AG04450 (cell line): ENCODE measurements around the gene PAN2. TPM values are rescaled to one million over a fixed set of nuclear protein-coding genes. Genes with fewer than 3 reads are reported as not detected.

Source experiments
- CTCF ChIA-PET: fragments of 300-600, 350-600 bp; formaldehyde crosslinking; extraction: SDS; loops from one replicate; lab custom pipeline; 2022; ENCODE audit warnings: antibody characterized with exemption, inconsistent platforms; lab: Charles Lee
- POLR2A ChIA-PET: fragments of 350-600 bp; formaldehyde crosslinking; extraction: SDS; loops from one replicate; lab custom pipeline; 2021; ENCODE audit warnings: antibody characterized with exemption, inconsistent platforms; lab: Yijun Ruan, JAX
- DNase-seq: peaks from one replicate; pipeline ENCODE4 v3.0.0-alpha.2; 2011; ENCODE audit warnings: low read depth, low spot score
- H3K27ac ChIP-seq: one replicate; pipeline ENCODE4 v1.5.1; 2012; ENCODE audit warnings: low read depth, low read length, control low read depth
- H3K27me3 ChIP-seq: one replicate; pipeline ENCODE4 v1.6.0; 2012; ENCODE audit warnings: low read length; ENCODE audit not compliant: control insufficient read depth, insufficient read depth
- H3K4me3 ChIP-seq: 2 replicates; pipeline ENCODE4 v1.5.1; 2011; ENCODE audit warnings: mild to moderate bottlenecking, low read depth, low read length, control low read depth
- H3K9me3 ChIP-seq: 2 replicates; pipeline ENCODE4 v1.5.1; 2012; ENCODE audit warnings: low read length; ENCODE audit not compliant: control insufficient read depth, insufficient read depth
- CTCF ChIP-seq: IDR thresholded peaks from 2 replicates; pipeline ENCODE4 v1.5.1; 2011; ENCODE audit warnings: low read depth, low read length, control low read depth, inconsistent platforms
- polyA plus RNA-seq: library from polyadenylated mRNA; depleted of rRNA; stranded (reverse); fragments of >200 nt; gene quantifications from 2 replicates; pipeline ENCODE4 v1.2.3, GENCODE V29; 2011

Gene PAN2
- polyA plus RNA-seq, 1 experiment, result 18.5 TPM

- CTCF ChIA-PET, result no interaction called here
- POLR2A ChIA-PET, result interaction anchor here (0.7 to 1.5 kb wide), 2 partner anchors 16 to 148 kb away, joined by 6 to 9 read pairs; partner anchors contain the start of gene STAT2
These were observed 42.0 kb upstream of the PAN2 start for GRCh38 chr12:56375598-56376434.

DNA sequence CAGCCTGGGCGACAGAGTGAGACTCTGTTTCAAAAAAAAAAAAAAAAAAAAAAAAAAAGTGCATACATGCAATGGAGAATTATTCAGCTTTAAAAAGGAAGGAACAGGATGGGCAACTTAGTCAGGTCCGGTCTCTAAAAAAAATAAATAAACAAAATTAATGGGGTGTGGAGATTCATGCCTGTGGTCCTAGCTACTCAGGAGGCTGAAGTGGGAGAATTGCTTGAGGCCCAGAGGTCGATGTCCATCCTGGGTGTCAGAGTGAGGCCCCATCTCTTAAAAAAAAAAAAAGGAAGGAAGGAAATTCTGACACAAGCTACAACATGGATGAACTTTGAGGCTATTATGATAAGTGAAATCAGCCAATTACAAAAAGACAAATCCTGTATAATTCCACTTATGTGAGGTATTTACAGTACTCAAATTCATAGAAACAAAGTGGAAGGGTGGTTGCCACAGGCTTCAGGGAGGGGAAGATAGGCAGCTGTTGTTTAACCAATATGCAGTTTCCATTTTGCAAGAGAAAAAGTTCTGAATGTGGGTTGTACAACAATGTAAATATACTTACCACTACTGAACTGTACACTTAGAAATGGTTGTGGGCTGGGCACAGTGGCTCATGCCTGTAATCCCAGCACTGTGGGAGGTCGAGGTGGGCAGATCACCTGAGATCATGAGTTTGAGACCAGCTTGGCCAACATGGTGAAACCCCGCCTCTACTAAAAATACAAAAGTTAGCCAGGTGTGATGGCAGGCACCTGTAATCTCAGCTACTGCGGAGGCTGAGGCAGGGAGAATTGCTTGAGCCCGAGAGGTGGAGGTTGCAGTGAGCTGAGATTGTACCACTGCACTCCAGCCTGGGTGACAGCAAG lies 41.2 kb upstream of the PAN2 start:
- Histone ChIP-seq H3K4me3 (no peak overlapping the region), H3K27ac (no peak overlapping the region), H3K9me3 (no peaks in the 10 kb centered on the region), H3K27me3 (peaks cover 2% of the 10 kb centered on the region)
- no peak for TF ChIP-seq CTCF
- POLR2A ChIA-PET, result interaction anchor here (0.7 to 1.5 kb wide), 3 partner anchors 15 to 147 kb away, joined by 4 to 9 read pairs (median 6); partner anchors contain the start of genes CNPY2 and STAT2
- DNase-seq, result no peak
- CTCF ChIA-PET, result interaction anchor here (0.6 to 1.1 kb wide), 3 partner anchors 14 to 89 kb away, joined by 3 read pairs; no protein-coding TSS in a partner anchor

More at GRCh38 chr12:56375598-56376434, 42.0 kb upstream of the PAN2 start:
- no peak overlapping the region for H3K4me3 ChIP-seq
- no peak for DNase-seq
- no peak overlapping the region for H3K27ac ChIP-seq
- no peaks in the 10 kb centered on the region for H3K9me3 ChIP-seq
- peaks cover 2% of the 10 kb centered on the region for H3K27me3 ChIP-seq
- no peak for TF ChIP-seq CTCF

- POLR2A ChIA-PET, result interaction anchor here (0.6 kb wide), 1 partner anchor 76 kb away, joined by 3 read pairs; no protein-coding TSS in a partner anchor
- no peaks in the 10 kb centered on the region for H3K9me3 ChIP-seq
- CTCF ChIA-PET, result no interaction called here
- H3K4me3 ChIP-seq, result no peak overlapping the region
- no peak for TF ChIP-seq CTCF
- peaks cover 2% of the 10 kb centered on the region for H3K27me3 ChIP-seq
- DNase-seq, result no peak
- no peak overlapping the region for H3K27ac ChIP-seq
These were observed 39.7 kb upstream of the PAN2 start for GRCh38 chr12:56373515-56373914.

DNA sequence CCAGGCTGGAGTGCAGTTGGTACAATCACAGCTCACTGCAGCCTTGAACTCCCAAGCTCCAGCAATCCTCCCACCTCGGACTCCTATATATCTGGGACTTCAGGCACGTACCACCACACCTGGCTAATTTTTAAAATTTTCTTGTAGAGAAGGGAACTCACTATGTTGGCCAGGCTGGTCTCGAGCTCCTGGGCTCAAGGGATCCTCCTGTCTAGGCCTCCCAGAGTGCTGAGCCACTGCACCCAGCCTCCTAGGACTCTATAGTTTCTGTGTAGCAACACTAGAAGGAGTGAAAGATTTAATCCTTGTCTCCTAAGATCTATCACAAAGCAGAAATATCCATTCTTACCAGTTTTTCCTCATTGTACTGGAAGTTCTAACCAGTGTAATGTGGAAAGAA lies 33.1 kb upstream of the PAN2 start:
- POLR2A ChIA-PET, result no interaction called here
- Histone ChIP-seq H3K4me3 (no peak overlapping the region), H3K9me3 (no peaks in the 10 kb centered on the region), H3K27me3 (peaks cover 3% of the 10 kb centered on the region), H3K27ac (no peak overlapping the region)
- no peak for TF ChIP-seq CTCF
- CTCF ChIA-PET, result no interaction called here
- DNase-seq, result no peak
